Measurements from ENCODE around the gene SLC12A9.
"Not testable (repeated sequence)": the region's sequence is repeated elsewhere in the genome, so short reads cannot be mapped to it uniquely, and the experiment has no call there.

Gene SLC12A9

GRCh38 chr7:100825215-100825671, 27.3 kb upstream of the SLC12A9 start:
- DNase-seq = no peak

DNA sequence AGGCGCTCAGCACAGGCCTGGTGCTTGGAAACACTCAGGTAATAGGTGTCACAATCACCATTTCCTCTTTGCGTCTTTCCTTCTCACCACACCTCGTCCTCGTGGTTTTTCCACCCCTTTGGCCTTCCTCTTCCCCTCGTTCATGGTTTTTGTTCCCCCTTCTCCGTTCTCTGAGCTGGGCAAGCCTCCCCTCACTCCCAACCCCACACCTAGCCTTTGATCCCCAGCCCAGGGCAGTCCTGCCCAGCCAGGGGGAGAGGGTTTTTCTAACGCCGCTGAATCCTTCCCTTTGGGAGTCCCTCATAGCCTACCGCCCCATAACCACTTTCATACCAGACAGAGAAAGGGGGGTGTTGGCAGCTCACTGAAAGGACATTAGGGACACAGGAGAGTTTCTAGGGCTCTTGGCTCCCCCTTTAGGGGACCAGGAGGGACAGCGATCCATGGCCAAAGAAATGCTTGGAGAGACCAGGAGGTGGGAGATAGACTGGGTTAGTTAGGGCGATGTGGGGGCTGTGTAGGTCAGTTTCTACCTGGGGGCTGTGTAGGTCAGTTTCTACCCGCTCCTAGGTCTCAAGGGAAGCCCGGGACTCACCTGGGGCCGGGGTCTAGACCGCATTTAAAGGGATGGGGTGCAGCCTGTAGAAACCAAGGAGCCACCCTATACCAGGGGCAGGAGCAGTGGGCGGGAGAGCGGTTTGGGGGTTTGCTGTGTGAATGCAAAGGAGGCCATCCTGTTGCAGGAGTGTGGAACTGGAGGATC, 26.6 kb upstream of the SLC12A9 start:
- DNase-seq = peak; percentile 57

GRCh38 chr7:100826514-100827329, 25.8 kb upstream of the SLC12A9 start:
- DNase-seq = peak; percentile 83

- peak; percentile 94 for DNase-seq
Observed at GRCh38 chr7:100827330-100828226, 24.9 kb upstream of the SLC12A9 start, which contains the start of gene EPHB4. EPHB4 (minus strand) TSS chr7:100827523; CDS start chr7:100827030, 493 bp downstream.

- peak; percentile 39 for DNase-seq
Observed at GRCh38 chr7:100829150-100829716, 23.3 kb upstream of the SLC12A9 start.

- no peak for DNase-seq
Observed at GRCh38 chr7:100830396-100830795, 22.1 kb upstream of the SLC12A9 start.

- DNase-seq = no peak
Observed at GRCh38 chr7:100832281-100832633, 20.3 kb upstream of the SLC12A9 start.

GRCh38 chr7:100835903-100836811, 16.4 kb upstream of the SLC12A9 start:
- peak; percentile 76 for DNase-seq

DNA sequence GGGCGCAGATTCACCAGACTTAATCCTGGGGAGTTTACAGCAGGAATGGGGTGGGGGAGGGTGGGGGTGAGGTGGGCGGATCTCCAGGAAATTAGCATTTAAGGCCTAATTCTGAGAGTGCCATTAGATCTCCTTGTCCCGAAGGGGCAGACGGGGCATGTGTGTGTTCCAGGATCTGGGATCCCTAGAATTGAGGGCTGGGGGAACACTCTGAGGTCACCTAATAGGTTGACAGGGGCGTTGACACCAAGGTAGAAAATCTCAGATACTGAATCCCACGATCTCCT, 15.8 kb upstream of the SLC12A9 start:
- DNase-seq = no peak

- peak; percentile 87 for DNase-seq
Observed at GRCh38 chr7:100837099-100837836, 15.2 kb upstream of the SLC12A9 start.

- DNase-seq = no peak
Observed at GRCh38 chr7:100839361-100839760, 13.2 kb upstream of the SLC12A9 start.

DNA sequence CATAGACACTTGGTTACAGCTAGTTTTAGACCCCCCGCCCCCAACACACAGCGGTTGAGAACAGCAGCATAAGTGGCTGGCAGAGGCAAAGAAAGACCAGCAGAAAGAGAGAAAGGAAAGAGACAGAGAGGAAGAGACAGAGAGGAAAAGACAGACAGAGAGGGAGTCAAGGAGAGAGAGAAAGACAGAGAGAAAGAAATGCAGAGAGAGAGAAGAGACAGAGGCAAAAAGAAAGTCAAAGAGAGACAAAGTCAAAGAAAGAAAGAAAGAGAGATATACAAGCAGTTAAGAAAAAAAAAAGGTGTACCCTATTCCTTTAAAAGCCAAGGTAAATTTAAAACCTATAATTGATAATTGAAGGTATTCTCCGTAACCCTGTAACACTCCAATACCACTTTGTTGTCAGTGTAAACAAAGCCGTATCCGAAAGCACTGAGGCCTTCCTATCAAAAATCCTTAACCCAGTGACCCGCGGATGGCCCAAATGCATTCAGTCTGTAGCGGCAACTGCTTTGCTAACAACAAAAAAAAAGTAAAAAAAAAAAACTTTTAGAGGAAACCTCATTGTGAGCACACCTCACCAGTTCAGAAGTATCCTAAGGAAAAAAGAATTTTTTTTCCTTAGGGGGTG, 11.9 kb upstream of the SLC12A9 start:
- DNase-seq = no peak

GRCh38 chr7:100847360-100847759, 5.2 kb upstream of the SLC12A9 start:
- no peak for DNase-seq

DNA sequence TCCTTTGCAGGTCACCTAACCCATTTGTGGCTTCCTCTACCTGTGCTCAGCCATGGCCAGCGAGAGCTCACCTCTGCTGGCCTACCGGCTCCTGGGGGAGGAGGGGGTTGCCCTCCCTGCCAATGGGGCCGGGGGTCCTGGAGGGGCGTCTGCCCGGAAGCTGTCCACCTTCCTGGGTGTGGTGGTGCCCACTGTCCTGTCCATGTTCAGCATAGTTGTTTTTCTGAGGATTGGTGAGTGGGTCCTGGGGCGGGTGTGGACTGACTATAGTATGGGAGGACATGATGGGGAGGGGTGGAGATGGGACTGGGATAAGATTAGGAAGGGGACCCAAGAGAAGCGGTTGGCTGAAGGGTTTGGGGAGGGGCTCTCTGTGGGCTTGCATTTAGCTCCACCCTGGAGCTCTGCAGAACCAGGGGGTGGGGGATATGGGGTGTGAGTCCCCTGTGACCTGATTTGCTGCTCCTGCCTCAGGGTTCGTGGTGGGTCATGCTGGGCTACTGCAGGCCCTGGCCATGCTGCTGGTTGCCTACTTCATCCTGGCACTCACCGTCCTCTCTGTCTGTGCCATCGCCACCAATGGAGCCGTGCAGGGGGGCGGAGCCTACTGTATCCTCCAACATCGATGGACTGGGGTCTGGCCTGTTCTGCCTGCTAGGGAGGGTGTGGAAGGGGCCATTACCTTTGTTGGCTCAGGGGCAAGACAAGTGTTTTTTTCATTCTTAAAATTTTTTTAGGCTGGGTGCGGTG, 1.8 kb downstream of the SLC12A9 start:
- DNase-seq = no peak

GRCh38 chr7:100854899-100855298, 2.4 kb downstream of the SLC12A9 start:
- not testable (repeated sequence) for DNase-seq

- no peak for DNase-seq
Observed at GRCh38 chr7:100855515-100855914, 3.0 kb downstream of the SLC12A9 start.

- no peak for DNase-seq
Observed at GRCh38 chr7:100856871-100857282, 4.4 kb downstream of the SLC12A9 start.

DNA sequence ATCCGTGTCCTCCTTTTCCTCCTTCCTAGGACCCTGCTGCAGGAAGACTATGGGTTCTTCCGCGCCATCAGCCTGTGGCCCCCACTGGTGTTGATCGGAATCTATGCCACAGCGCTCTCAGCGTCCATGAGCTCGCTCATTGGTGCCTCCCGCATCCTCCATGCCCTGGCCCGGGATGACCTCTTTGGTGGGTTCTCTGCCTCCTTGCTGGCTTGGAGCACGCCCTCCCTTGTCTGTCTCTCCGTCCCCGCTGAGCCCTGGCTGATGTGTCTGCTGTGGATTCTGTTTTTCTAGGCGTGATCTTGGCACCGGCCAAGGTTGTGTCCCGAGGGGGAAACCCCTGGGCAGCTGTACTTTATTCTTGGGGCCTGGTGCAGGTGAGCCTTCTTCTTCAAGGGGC, 7.3 kb downstream of the SLC12A9 start:
- DNase-seq = no peak

Data from right kidney (tissue), 1 donor.